Natural killer cell (primary cell): Measurements from ENCODE around the gene SETD1B. TPM values are rescaled to one million over a fixed set of nuclear protein-coding genes. Genes with fewer than 3 reads are reported as not detected.

Experiments used
- ATAC-seq, 3 donors: fragments of 150-1000 bp in 2 of 3; fragments of 200-7000 bp in 1 of 3; cut with Tn5 transposase; 1 replicate in 1 of 3; 2 replicates in 2 of 3; pipeline ENCODE4 v1.10.0; 2021; ENCODE audit warnings: mild to moderate bottlenecking in 2 of 3, moderate library complexity in 2 of 3
- DNase-seq, 2 donors: peaks; one replicate each; pipeline versions ENCODE4 v3.0.0 to v3.0.0-alpha.2; 2013 to 2021; ENCODE audit warnings: mixed read lengths in 1 of 2
- H3K27ac ChIP-seq: one replicate; pipeline ENCODE4 v1.5.1; 2013; ENCODE audit warnings: mild to moderate bottlenecking, low read length
- H3K27me3 ChIP-seq: one replicate; pipeline ENCODE4 v1.6.1; 2013; ENCODE audit warnings: low read length; ENCODE audit not compliant: control insufficient read depth, insufficient read depth
- H3K36me3 ChIP-seq: one replicate; pipeline ENCODE4 v1.6.1; 2013; ENCODE audit warnings: low read length; ENCODE audit not compliant: control insufficient read depth, insufficient read depth
- H3K4me1 ChIP-seq: one replicate; pipeline ENCODE4 v1.6.1; 2013; ENCODE audit warnings: low read length; ENCODE audit not compliant: control insufficient read depth, insufficient read depth
- H3K4me3 ChIP-seq: one replicate; pipeline ENCODE4 v1.5.1; 2013; ENCODE audit warnings: low read length
- H3K9me3 ChIP-seq: one replicate; pipeline ENCODE4 v1.6.1; 2013; ENCODE audit warnings: low read length; ENCODE audit not compliant: control insufficient read depth, insufficient read depth
- H3K27ac Mint-ChIP-seq, 2 donors: one replicate each; pipeline ENCODE4 v1.8.0; 2022; ENCODE audit warnings: mild to moderate bottlenecking in 2 of 2, mixed read lengths in 2 of 2, moderate library complexity in 1 of 2
- H3K27me3 Mint-ChIP-seq, 2 donors: one replicate each; pipeline ENCODE4 v1.8.0; 2022; ENCODE audit warnings: low read depth in 2 of 2, mixed read lengths in 2 of 2
- H3K36me3 Mint-ChIP-seq: one replicate; pipeline ENCODE4 v1.8.0; 2022; ENCODE audit warnings: mixed read lengths
- H3K4me1 Mint-ChIP-seq, 2 donors: one replicate each; pipeline ENCODE4 v1.8.0; 2022; ENCODE audit warnings: mixed read lengths in 2 of 2
- H3K4me3 Mint-ChIP-seq: one replicate; pipeline ENCODE4 v1.8.0; 2022; ENCODE audit warnings: mild to moderate bottlenecking, moderate library complexity, mixed read lengths
- H3K9me3 Mint-ChIP-seq, 2 donors: one replicate each; pipeline ENCODE4 v1.8.0; 2022; ENCODE audit warnings: mixed read lengths in 2 of 2
- WGBS: methylation state at CpG from one replicate; pipeline ENCODE4 v1.1.7; 2013; ENCODE audit warnings: missing lambda C conversion rate; ENCODE audit not compliant: insufficient coverage; 5-methylcytosine and 5-hydroxymethylcytosine counted together
- intact Hi-C: fragments of 100-400 bp; cut with micrococcal nuclease; formaldehyde crosslinking; loops from one replicate; pipeline ENCODE4 v1.14.2; 2022
- total RNA-seq, 4 donors: library from RNA; stranded (reverse); fragments of 120-200 nt in 1 of 4; gene quantifications; one replicate each; pipeline versions ENCODE4 v1.2.3 to v1.2.4, GENCODE V29; 2013 to 2022
- TF ChIP-seq, protein P1 (sequence below): fragments of 200-600 bp; IDR thresholded peaks from one replicate; pipeline ENCODE4 v1.8.0; 2022; ENCODE audit warnings: antibody characterized with exemption

Gene SETD1B
- total RNA-seq, 3 donors from 2014 or later (not counting 1 experiment from before 2014, with no cell fraction given), result 55.1 to 57.5 (median 56.2) TPM

DNA sequence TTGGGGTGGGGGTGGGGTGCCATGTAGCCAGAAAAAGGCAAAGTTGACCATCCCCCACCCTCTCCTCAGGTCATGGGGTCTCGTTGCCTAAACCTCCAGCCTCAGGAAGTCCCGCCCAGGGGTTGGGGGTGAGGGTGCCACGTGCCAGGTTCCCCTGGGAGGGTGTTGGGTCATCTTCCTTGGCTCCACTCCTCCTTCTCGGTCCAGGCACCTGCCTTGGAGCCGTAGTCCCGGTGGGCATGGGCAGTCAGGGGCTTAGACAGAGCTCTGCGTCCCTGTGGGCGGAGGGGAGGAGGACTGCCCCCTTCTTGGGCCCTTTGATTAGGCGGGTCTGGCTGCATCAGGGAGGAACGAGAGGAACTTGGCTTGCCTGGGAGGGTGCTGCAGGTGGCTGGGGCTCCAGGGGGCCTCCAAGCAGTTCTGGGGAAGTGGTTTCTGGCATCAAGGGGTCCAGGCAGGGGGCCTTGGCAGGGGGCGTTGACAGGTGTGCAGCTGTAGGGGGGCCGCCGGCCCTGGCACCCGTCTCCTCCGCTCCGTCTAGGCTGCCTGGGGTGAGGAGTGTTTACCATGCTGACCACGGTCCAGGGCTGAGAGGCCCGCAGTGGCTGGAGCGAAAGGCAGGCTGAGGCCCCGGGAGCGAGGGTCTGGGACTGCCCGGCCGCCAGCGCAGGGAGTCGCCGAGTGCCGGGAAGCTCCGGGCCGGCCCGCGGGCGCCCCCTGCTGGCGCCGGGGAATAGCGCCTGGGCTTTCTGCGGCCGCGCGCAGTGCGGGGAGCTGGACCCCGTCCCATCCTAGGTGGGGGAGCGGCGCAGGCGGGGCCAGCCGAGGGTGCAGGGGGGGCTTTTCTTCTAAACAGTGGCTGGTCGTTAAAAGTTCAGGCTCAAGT, 7.9 kb downstream of the SETD1B start:
- peaks cover 77% of the 10 kb centered on the region for H3K36me3 ChIP-seq
- intact Hi-C loops, result loop anchor here (1.0 to 5.0 kb wide), 2 partner anchors 16 to 34 kb away; no protein-coding TSS in a partner anchor
- Mint-ChIP-seq H3K27me3 (no peaks in the 10 kb centered on the region), H3K4me1 (peaks cover 30 to 53% of the 10 kb centered on the region in 2 donors), H3K27ac (peak overlapping the region; percentile 63 to 67), H3K9me3 (no peaks in the 10 kb centered on the region), H3K36me3 (peaks cover 5% of the 10 kb centered on the region), H3K4me3 (peak overlapping the region; percentile 85)
- H3K9me3 ChIP-seq, result no peaks in the 10 kb centered on the region
- ATAC-seq, result peak; percentile 91 to 94 (median 93)
- WGBS, result 4% methylated on average over 45 of the region's 46 CpGs
- TF ChIP-seq, protein P1, sequence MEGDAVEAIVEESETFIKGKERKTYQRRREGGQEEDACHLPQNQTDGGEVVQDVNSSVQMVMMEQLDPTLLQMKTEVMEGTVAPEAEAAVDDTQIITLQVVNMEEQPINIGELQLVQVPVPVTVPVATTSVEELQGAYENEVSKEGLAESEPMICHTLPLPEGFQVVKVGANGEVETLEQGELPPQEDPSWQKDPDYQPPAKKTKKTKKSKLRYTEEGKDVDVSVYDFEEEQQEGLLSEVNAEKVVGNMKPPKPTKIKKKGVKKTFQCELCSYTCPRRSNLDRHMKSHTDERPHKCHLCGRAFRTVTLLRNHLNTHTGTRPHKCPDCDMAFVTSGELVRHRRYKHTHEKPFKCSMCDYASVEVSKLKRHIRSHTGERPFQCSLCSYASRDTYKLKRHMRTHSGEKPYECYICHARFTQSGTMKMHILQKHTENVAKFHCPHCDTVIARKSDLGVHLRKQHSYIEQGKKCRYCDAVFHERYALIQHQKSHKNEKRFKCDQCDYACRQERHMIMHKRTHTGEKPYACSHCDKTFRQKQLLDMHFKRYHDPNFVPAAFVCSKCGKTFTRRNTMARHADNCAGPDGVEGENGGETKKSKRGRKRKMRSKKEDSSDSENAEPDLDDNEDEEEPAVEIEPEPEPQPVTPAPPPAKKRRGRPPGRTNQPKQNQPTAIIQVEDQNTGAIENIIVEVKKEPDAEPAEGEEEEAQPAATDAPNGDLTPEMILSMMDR, result peak; percentile 99
- peak overlapping the region; percentile 39 for H3K4me3 ChIP-seq
- H3K27me3 ChIP-seq, result no peaks in the 10 kb centered on the region
- H3K27ac ChIP-seq, result peak overlapping the region; percentile 22
- peak; percentile 78 to 83 for DNase-seq
- H3K4me1 ChIP-seq, result peaks cover 54% of the 10 kb centered on the region

DNA sequence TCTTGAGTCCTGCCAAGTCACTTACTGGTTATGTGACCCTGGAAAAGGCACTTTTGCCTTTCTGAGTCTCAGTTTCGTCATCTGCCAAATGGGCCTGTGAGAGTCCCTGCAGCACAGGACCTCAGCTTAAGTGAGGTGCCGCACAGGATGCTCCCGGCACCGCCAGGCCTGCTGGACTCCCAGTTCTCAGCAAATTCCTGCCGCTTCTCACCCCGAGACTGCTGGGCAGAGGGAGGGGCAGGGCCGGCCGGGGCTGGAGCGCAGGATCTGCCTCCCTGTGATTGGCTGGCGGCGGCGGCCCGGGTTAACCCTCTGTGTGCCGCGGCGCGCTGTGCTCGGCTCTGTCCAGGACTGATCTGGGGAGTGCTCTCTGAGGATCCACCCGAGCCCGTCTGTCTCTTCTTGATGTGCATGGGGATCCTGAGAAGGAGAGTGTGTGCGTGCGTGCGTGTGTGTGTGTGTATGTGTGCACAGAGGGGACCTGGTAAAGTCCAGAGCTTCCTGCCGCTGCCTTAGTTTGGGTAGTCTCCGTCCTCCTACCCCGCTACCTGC, 8.6 kb downstream of the SETD1B start:
- H3K27me3 ChIP-seq, result no peaks in the 10 kb centered on the region
- WGBS, result 33% methylated on average over 26 of the region's 26 CpGs
- no peaks in the 10 kb centered on the region for H3K9me3 ChIP-seq
- DNase-seq (no peak), ATAC-seq (peak; percentile 12 to 42 (median 35))
- intact Hi-C loops, result loop anchor here (1.0 to 5.0 kb wide), 2 partner anchors 17 to 35 kb away; no protein-coding TSS in a partner anchor
- no peak overlapping the region for H3K27ac ChIP-seq
- Mint-ChIP-seq H3K27me3 (no peaks in the 10 kb centered on the region), H3K9me3 (no peaks in the 10 kb centered on the region), H3K4me3 (peak overlapping the region; percentile 78), H3K36me3 (peaks cover 6% of the 10 kb centered on the region), H3K27ac (peak overlapping the region in 1 of 2 donors; percentile 35), H3K4me1 (peaks cover 30 to 50% of the 10 kb centered on the region in 2 donors)
- H3K4me1 ChIP-seq, result peaks cover 47% of the 10 kb centered on the region
- H3K36me3 ChIP-seq, result peaks cover 78% of the 10 kb centered on the region
- TF ChIP-seq, protein P1, result peak; percentile 54
- peak overlapping the region; percentile 31 for H3K4me3 ChIP-seq

DNA sequence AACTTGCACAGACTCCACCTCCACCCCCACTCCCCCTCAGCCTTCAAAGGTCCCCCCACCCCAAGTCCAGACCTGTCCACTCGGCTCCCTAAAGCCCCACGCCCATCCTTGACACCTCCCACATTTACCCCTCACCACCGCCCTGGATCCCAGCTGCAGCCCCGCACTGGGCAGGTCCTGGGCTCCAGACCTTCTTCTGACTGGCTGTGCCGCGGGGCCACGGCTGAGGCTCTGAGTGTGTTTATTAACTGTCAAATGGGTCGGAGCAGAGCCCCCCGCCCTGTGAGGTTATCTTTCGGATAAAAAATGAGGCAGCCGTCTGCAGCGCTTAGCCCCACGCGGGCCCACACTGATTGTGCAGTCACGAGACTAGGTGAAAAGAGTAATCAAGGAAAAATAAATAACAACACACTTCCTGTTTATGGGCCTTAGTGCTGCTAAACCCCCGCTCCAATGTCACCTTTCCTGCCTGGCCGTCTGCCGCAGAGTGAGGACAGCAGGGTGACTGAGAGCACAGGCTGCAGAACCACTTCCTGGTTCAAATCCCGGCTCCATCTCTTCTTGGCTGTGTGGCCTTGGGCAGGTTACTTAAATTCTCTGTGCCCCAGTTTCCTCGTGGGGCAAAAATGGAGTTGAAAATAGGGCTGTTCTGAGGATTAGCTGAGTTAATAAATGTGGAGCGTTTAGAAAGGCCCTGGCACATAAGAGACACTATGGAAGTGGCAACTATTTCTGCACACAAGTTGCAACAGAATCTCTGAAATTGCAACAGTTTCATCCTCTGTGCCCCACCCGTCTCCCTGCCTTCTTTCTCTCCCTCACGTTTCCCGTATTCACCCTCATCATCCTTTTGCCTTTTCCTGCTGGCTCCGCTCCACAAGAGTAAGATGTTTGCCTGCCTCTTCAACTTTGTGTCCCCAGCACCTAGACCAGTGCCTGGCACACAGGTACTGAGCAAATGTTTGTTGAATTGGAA, 9.4 kb downstream of the SETD1B start:
- TF ChIP-seq, protein P1, result no peak
- no peaks in the 10 kb centered on the region for H3K9me3 Mint-ChIP-seq
- peaks cover 78% of the 10 kb centered on the region for H3K36me3 ChIP-seq
- DNase-seq (no peak), ATAC-seq (no peak)
- no peak overlapping the region for H3K4me3 ChIP-seq
- H3K36me3 Mint-ChIP-seq, result peaks cover 6% of the 10 kb centered on the region
- H3K27me3 Mint-ChIP-seq, result no peaks in the 10 kb centered on the region
- no peaks in the 10 kb centered on the region for H3K9me3 ChIP-seq
- intact Hi-C loops, result loop anchor here (1.0 to 5.0 kb wide), 2 partner anchors 18 to 36 kb away; no protein-coding TSS in a partner anchor
- 73% methylated on average over 23 of the region's 25 CpGs for WGBS
- no peak overlapping the region for H3K27ac ChIP-seq
- peaks cover 30 to 44% of the 10 kb centered on the region in 2 donors for H3K4me1 Mint-ChIP-seq
- no peaks in the 10 kb centered on the region for H3K27me3 ChIP-seq
- peaks cover 38% of the 10 kb centered on the region for H3K4me1 ChIP-seq
- peak overlapping the region; percentile 55 for H3K4me3 Mint-ChIP-seq
- peak overlapping the region in 1 of 2 donors; percentile 35 for H3K27ac Mint-ChIP-seq
